ENCODE measurements around the gene LBHD2.

Gene LBHD2

DNA sequence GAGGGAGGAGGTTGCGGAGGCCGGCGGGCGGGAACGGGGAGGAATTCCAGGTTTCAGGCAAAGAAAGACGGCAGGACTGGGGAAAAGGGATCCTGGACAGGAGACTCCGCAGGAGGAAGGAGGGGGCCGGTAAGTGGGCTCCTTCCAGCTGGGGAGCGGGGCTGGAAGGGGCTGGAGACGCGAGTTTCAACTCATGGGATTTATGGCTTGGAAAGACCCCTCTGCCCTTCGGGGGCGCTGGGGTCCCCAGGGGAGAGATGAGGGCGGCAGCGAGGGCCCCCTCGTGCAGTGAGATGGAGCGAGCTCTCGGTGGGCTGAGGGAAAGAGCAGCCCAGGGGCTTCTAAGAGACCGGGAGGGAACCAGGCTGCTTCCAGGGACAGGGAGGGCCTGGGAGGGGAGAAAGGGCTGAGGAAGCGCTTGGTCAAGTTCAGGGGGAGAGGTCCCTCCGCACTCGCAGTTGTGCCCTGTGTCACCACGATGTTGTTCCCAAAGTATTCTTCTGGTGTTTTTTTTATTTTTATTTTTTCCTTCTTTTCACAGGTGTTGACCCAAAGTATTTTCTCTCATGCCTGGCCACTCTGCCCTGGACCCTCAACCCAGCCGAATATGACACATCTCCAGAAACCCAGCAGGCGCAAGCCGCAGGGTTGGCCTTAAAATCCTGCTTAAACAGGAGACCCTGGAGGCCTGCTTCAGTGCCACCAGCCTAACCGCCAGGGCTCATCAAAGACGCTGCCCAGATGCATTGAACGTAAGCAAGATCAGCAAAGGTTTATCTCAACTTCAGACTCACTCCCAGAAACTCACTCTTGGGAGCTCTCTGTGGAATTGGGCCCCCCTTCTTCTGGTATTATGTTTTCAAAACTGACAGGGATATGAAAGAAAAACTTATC, 55.4 kb downstream of the LBHD2 start:
- no peak overlapping the region for H3K4me3 ChIP-seq (ENCODE audit: low read length)
- TF ChIP-seq CTCF (conservative IDR thresholded peaks at IDR 0.05; ENCODE audit: low read length), result no peak
- no peak for DNase-seq (ENCODE audit: low read depth)
